CD4-positive, alpha-beta T cell treated with Interleukin-15 for 1 hour (primary cell): ENCODE measurements around the gene RBM10.
A peak's percentile ranks its signal among the peaks of the same experiment; 100 is the strongest.

Source experiments
- DNase-seq: peaks from one replicate; pipeline ENCODE4 v3.0.0-alpha.2; 2020

Gene RBM10

DNA sequence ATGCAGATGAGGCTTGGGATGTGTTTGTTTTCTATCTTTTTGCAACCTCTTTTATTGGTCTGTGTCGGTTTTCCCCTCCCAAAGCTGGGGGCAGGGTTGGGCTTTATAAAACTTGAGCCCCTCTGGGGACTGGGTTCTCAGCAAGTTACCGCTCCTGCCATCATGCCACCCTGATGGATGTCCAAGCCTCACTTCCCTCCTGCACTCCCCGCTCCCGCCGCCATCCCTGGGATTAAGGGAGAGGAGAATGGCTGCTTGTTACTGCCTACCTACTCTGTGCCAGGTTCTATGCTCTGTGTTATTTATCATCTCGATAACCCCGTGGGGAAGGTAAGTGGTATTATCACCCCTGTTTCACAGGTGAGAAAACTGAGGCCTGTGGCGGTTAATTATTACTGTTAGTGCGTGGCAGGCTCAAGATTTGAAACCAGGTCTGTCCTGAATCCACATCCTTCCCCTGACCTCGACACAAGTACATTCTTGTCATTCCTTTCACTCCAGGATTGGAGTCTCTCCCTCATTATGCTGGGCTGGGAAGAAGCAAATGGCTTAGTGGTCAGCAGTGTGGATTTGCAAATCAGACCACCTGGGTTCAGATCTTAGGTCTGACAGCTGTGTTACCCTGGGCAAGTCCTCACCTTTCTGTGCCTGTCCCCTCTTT is 53.1 kb downstream of the RBM10 start:
- DNase-seq: no peak

DNA sequence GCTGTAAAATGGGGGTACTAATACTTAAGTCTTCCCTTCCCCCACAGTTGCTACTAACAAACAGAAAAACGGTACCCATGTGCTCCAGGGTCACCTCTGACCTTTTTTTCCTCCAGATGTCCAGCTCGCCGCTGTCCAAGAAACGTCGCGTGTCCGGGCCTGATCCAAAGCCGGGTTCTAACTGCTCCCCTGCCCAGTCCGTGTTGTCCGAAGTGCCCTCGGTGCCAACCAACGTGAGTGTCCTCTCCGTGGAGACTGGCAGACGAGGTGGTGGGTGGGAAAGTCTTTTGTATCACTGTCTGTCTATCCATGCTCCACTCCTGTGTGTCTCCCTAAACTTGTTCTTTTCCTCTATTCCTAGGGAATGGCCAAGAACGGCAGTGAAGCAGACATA is 53.7 kb downstream of the RBM10 start:
- DNase-seq: no peak

DNA sequence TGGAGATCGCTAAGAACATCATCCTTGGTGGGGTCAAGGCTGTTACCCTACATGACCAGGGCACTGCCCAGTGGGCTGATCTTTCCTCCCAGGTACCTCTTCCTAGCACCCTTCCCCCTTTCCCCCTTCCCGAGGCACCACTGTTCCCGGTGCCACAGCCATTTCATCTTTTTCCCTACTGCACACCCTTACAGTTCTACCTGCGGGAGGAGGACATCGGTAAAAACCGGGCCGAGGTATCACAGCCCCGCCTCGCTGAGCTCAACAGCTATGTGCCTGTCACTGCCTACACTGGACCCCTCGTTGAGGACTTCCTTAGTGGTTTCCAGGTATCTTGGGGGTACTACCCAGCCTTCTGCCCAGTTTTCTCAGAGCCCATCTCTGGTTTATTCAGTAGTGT is 54.3 kb downstream of the RBM10 start:
- no peak for DNase-seq

DNA sequence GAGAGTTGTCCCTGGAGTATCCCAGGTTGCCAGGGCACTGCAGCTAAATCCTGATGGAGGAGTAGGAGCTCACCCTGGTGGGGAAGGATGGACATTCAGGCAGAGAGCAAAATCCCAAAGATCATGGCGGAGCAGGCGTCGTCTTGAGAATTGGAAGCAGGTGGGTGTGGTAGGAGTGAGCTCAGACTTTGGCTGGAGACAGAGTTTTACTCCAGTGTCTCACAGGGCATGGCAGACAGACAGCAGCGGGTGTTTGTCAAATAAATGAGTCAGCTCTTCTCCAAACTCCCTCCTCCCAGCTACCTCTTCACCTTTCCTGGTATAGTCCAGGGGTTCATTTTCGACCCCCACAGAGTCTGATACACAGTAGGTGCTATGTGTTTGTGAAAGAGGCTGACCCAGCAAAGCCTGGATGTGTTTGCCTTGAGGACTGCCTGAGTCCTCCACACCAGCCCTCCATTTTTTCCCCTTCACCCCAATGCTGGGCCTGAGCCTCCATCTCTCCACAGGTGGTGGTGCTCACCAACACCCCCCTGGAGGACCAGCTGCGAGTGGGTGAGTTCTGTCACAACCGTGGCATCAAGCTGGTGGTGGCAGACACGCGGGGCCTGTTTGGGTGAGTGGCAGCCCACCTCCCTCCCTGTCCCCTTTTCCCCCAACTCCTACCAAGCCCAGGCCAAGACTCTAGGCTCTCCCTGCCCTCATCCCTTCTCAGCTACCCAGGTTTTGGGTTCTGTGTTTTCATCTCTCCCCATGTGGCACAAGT is 55.5 kb downstream of the RBM10 start:
- no peak for DNase-seq

DNA sequence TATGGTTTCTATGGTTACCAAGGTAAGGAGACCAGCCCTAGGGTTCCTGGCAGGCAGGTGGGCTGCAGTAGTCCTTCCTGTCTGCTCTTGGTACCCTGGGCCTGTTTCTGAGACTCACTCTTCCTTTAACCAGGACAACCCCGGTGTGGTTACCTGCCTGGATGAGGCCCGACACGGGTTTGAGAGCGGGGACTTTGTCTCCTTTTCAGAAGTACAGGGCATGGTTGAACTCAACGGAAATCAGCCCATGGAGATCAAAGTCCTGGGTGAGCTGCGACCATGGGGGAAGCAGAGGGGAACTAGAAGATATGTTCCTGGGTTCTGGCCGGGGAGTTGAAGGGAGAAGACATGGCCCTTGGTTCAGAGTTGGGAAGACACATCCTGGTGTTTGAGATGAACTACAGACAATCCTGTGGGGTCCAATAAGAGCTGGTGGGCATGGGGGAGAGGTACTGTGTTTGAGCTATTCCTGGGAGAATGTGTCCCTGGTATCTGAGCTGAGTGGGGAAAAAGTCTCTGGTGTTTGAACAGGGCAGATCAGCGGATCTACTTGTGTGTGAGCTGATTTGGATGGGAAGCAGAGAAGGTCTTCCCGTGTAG is 56.4 kb downstream of the RBM10 start:
- no peak for DNase-seq

DNA sequence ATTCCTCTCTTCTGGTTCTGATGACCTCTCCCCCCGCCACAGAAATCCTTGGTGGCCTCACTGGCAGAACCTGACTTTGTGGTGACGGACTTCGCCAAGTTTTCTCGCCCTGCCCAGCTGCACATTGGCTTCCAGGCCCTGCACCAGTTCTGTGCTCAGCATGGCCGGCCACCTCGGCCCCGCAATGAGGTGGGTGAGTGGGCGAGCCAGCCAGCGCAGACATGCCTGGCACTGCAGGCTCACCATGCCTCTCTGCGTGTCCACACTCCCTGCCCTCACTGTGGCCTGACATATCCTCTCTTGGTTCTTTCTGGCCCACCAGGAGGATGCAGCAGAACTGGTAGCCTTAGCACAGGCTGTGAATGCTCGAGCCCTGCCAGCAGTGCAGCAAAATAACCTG is 57.3 kb downstream of the RBM10 start:
- DNase-seq: no peak

DNA sequence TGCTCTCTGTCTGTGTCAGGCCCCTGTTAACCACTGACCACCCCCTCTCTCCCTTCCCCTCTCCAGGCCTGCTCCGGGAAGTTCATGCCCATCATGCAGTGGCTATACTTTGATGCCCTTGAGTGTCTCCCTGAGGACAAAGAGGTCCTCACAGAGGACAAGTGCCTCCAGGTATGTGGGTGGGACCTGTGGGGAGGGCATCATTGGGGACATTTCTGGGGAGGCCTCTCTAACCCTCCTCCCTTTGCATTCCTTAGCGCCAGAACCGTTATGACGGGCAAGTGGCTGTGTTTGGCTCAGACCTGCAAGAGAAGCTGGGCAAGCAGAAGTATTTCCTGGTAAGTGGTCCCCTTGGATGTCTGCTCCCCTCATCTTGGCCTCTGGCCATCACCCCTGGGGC is 57.9 kb downstream of the RBM10 start:
- no peak for DNase-seq

DNA sequence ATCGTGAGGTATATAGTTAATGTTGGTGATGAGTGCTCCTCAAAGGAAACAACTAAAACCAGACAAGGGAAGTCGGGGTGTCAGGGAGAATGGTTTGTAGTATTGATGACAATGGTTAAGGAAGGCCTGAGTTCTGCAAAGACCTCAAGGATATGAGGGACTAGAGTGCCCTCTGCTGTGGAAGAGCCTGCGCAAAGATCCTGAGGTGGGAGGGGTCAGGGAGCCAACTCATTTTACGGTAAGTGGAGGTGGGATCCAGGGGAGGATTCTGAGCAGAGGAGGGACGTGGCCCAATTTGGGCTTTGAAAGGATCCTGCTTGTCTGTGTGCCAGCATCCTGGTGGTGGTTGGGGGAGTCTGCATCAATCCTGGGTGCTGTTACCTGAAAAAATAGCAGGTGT is 59.9 kb downstream of the RBM10 start:
- no peak for DNase-seq

DNA sequence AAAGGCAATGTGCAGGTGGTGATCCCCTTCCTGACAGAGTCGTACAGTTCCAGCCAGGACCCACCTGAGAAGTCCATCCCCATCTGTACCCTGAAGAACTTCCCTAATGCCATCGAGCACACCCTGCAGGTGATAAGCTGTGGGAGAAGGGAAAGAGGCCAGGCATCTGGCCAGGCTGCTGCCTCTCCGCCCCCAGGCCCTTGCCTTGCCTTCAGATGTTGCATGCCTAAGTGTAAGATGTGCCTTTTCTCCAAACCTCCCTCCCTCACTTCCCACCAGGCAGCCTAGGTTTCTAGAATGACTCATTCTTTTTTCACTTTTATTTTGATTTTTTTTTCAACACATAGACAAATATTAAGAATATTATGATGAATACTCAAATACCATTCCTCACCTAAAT is 61.3 kb downstream of the RBM10 start:
- no peak for DNase-seq

DNA sequence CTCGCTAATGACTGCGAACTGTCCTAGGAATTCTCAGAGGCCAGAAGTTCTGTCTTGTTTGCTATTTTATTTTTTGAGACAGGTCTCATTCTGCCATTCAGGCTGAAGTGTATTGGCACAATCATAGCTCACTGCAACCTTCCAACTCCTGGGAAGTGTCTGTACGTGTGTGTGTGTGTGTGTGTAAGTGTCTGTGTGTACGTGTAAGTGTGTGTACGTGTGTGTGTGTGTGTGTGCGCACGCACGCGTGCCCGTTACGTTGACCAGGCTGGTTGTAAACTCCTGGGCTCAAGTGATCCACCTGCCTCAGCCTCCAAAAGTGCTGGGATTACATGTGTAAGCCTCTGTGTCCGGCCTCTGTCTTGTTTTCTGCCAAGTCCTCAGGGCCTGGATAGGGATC is 63.1 kb downstream of the RBM10 start:
- no peak for DNase-seq

DNA sequence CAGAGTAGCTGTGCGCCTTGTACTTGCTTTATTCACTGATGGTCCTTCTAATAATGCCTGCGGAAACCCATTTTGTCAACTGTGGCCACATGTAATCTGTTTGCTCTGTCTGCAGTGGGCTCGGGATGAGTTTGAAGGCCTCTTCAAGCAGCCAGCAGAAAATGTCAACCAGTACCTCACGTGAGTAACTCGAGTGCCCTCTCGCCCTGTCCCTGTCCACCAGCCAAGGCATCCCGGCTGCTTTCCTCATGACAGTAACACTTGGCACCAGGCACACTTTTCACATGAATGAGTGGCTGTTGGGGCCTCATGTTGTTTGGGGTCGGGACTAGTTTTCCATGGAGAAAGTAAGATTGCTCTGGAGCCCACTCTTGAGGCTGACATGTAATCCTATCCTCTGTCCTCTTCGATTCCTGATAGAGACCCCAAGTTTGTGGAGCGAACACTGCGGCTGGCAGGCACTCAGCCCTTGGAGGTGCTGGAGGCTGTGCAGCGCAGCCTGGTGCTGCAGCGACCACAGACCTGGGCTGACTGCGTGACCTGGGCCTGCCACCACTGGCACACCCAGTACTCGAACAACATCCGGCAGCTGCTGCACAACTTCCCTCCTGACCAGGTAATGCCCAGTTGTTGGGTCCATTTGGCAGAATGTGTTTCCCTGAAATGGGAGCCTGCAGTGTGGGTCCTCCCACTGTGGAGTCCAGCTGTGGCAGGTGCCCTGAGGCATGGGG is 64.7 kb downstream of the RBM10 start:
- no peak for DNase-seq

DNA sequence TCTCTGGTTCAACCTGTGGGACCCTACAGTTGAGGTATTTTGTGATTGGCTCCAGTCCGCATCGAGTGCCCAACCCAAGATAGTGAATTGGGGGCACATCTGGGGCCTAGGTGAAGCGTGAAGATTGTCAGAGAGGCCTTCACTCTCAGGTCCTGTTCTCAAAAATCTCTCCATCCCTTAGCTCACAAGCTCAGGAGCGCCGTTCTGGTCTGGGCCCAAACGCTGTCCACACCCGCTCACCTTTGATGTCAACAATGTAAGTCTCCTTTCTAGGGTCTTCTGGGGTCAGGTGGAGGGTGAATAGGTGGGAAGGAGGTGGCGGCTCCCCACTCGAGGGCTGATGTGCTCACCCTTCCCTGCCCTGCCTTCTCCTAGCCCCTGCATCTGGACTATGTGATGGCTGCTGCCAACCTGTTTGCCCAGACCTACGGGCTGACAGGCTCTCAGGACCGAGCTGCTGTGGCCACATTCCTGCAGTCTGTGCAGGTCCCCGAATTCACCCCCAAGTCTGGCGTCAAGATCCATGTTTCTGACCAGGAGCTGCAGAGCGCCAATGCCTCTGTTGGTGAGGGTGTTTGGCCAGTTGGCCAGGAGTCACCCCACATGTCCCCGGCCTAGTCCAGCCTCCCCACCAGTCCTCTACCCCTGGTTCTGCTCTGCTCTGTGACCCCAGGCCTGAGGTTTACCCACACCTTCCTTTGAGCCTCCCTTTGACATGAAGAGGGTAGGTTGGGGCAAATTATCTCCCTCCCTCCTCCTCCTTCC is 65.8 kb downstream of the RBM10 start:
- no peak for DNase-seq

DNA sequence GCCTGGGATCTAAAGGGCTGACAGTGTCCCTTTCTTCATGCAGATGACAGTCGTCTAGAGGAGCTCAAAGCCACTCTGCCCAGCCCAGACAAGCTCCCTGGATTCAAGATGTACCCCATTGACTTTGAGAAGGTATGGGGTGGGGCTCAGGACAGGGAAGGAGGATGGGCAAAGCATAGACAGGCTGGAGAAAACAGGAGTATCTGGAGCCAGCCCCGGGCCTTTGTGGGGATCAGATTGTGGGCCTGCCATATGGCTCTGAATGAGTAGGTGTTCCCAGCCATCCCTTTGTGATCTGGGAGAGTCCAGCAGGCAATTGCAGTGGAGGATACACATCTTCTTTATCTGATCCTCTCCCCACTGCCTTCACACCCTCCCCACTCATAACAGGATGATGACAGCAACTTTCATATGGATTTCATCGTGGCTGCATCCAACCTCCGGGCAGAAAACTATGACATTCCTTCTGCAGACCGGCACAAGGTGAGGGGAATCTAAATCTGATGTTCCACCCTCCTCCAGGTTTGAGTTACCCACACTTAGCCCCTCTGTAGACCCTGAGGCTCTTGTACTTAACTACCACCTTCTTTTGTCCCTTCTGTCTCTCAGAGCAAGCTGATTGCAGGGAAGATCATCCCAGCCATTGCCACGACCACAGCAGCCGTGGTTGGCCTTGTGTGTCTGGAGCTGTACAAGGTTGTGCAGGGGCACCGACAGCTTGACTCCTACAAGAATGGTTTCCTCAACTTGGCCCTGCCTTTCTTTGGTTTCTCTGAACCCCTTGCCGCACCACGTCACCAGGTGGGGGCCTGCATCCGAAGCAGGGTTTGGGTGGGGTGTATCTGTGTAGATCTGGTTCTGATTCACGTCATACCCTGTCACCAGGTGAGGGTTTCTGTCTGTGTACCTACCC is 67.6 kb downstream of the RBM10 start:
- DNase-seq: no peak

DNA sequence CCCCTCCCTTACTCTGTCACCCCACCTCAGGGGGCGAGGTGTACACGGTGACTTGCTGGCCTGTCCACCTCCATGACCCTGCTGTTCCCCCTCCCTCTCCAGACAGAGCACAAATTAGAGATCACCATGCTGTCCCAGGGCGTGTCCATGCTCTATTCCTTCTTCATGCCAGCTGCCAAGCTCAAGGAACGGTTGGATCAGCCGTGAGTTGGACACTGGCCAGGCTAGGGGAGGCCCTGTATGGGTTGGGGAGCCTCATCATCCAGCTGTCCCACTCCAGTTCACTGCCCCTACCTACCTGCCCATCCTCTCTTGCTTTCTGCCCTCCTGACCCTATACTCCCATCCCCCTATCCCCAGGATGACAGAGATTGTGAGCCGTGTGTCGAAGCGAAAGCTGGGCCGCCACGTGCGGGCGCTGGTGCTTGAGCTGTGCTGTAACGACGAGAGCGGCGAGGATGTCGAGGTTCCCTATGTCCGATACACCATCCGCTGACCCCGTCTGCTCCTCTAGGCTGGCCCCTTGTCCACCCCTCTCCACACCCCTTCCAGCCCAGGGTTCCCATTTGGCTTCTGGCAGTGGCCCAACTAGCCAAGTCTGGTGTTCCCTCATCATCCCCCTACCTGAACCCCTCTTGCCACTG is 69.5 kb downstream of the RBM10 start:
- no peak for DNase-seq

DNA sequence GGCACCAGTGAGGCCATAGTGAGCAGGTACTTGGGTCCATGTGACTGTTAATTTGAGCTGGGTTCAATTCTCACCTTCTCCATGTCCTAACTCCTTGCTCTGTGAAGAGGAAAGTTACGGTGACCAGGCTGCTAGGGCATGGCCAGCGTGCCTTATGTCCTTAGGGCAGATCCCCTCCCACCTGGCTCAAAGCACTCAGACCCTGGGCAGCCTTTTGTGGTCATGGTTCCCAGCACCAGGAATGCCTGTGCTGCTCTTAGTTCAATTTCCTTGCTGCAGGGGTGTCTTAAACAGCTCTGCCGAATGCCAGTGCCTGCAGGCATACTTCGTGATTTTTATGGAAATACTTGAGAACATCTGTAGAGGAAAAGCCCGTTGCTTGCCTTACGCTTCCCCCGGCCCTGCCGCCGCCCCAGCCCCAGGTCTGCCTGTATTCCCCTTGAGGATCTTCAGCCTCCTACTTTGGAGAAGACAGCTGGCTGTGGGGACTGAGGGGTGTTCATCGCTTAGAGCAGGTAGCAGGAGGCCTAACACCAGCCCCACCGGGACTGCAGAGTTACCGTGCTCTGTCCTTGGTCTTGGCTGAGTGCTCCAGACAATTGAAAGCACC is 70.4 kb downstream of the RBM10 start:
- peak; percentile 11 for DNase-seq

DNA sequence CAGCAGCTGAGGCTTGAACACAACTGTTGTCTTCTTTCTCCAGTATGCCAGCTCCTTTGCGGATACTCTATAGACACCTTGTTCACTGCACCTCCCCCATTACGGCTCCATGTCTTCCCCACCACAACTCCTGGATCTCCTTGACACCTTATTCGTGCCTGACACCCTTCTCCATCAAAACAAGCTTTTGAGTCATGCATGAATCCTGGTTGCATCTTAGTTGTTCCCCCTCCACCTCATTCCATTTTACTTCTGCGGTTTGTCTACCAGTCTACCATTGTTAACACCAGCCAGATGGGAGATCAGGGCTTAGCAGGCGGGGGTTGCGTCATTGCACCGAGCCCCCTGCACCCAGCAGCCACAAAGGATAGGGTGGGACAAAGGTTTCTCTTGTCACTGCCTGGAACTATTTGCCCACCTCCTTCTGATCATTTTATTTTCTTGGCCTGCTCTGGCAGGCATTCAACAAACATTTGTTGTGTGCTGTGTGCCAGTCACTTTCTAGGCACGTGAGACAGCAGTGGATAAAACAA is 71.4 kb downstream of the RBM10 start:
- DNase-seq: no peak

DNA sequence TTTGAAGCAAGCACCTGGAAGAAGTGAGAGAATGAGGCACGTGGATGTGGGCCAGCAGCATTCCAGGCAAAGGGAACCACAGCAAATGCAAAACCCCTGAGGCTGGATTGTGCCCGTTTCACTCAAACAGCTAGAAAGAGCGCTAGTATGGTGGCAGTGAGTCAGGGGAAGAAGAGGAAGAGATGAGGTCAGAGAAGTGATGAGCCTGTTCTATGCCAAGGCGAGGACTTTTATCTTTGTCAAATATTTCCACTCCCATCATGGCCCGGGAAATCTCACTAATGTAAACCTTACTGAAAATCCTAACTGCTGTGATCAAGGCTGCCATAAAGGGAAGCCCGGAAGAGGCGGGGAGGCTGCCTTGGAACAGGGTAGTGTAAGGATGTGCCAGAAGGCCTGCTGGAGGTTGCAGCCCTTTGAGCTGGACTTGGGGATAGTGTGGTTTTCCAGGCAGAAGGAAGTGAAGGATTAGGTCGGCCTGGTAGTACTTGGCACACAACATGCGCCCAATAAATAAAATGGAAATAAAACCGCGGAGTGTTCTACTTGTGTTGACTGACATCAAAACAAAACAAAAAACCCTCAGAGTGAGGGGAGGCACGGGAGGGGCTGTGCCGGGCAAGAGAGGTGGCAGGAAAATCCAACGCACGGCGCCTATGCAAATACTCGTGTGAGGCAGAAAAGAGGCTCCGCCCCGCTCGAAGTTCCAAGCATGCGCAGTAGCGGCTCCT is 72.3 kb downstream of the RBM10 start:
- DNase-seq: peak; percentile 16

DNA sequence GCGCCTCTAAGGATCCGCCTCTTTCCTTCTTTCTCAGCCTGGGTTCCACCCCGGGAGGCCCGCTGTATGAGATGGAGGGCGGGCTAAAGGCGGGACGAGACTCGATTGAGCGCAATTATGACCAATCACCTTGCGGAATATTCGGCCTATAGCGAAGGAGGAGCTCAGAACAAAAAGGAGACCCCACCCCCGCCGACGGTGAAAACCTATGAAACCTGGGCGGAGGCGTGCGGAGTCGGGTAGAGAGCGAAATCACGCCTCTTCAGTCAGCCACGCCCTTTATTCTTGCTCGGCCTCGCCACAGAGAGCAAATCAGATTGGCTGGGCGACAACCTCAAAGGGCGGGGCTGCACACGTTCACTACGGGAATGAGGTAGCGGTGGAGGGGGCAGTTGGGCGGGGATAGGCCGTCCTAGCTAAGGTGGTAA is 72.8 kb downstream of the RBM10 start:
- peak; percentile 100 for DNase-seq

DNA sequence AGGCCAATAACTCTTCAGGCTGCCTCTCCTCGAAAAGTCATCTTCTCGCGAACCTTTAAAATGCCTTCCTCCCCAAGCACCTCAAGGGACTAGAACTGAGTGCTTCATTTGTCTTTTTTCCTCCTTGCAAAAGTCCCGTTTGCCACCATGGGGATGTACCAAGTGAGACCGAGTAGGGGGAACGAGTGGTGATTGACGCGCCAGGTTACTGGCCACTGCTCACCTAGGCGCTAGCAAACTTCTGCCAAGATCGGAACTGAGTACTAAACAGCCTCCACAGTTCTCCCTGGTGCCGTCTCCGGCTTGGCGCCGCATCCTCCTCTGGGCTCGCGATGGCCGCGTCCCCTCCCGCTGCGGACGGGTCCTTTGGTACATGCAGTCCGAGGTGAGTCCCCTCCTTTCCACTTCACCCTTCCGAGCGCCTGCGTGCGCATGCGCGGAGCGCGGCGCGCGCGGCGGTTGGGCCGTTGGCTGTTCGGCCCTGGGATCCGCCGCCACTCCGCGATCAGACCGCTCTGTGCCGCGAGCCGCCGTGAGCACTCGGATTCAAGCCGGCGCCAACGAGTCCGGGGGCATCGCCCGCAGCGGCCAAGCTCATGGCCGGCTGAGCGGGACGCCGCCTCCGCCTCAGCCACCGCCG is 73.4 kb downstream of the RBM10 start, which contains the start of gene CDK16:
Gene CDK16 (plus strand): TSS at position 402 of the 640 bp plus-strand sequence. CDS start 4,877 bp downstream, outside the sequence.
- peak; percentile 90 for DNase-seq
